Endothelial cell (in vitro differentiated cells): Measurements from ENCODE around the gene CCDC150. TPM values are rescaled to one million over a fixed set of nuclear protein-coding genes. Genes with fewer than 3 reads are reported as not detected.
"Not testable (repeated sequence)": the region's sequence is repeated elsewhere in the genome, so short reads cannot be mapped to it uniquely, and the experiment has no call there.

Experiments used
- DNase-seq: peaks from one replicate; pipeline ENCODE4 v3.0.0; 2021; ENCODE audit warnings: low spot score
- H3K27ac Mint-ChIP-seq: one replicate; pipeline ENCODE4 v1.8.0; 2021; ENCODE audit warnings: mixed read lengths, inconsistent platforms; ENCODE audit not compliant: unreplicated experiment
- H3K27me3 Mint-ChIP-seq: one replicate; pipeline ENCODE4 v1.8.0; 2021; ENCODE audit warnings: mild to moderate bottlenecking, moderate library complexity, mixed read lengths, inconsistent platforms; ENCODE audit not compliant: unreplicated experiment
- H3K36me3 Mint-ChIP-seq: one replicate; pipeline ENCODE4 v1.8.0; 2021; ENCODE audit warnings: mild to moderate bottlenecking, low read depth, mixed read lengths, inconsistent platforms; ENCODE audit not compliant: unreplicated experiment
- H3K4me1 Mint-ChIP-seq: one replicate; pipeline ENCODE4 v1.8.0; 2021; ENCODE audit warnings: mild to moderate bottlenecking, mixed read lengths, inconsistent platforms; ENCODE audit not compliant: unreplicated experiment
- H3K4me3 Mint-ChIP-seq: one replicate; pipeline ENCODE4 v1.8.0; 2021; ENCODE audit warnings: mild to moderate bottlenecking, mixed read lengths, inconsistent platforms; ENCODE audit not compliant: unreplicated experiment
- H3K9me3 Mint-ChIP-seq: one replicate; pipeline ENCODE4 v1.8.0; 2021; ENCODE audit warnings: mixed read lengths, inconsistent platforms; ENCODE audit not compliant: unreplicated experiment
- total RNA-seq: library from RNA; stranded (reverse); fragmentation: NEBNext Ultra II Directional; extraction: Animal tissue kit (Norgen Biotek cat#: 25700); gene quantifications from one replicate; pipeline ENCODE4 v1.2.1, GENCODE V29; 2021; ENCODE audit not compliant: unreplicated experiment
- TF ChIP-seq, protein P1 (sequence below): fragments of 200-600 bp; sonication (generic); IDR thresholded peaks from one replicate; pipeline ENCODE4 v1.5.0; 2021; ENCODE audit warnings: antibody characterized with exemption; ENCODE audit not compliant: unreplicated experiment

Gene CCDC150
- total RNA-seq, 1 donor from 2014 or later, result 12.4 TPM

DNA sequence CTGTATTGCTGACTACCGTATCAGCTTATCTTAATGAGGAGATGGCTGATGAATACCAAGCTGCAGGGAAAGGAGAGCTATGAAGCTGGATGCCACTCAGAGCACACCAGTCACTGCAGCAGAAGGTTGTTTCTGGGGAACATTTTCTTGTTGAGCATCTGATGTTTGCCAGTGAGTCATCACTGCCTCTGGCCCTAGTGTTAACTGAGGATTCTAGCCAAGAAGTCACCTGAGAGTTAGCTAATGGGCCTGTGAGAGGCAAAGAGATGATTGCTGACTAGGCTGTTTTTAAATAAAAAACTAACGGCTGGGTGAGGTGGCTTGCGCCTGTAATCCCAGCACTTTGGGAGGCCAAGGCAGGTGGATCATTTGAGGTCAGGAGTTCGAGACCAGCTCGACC is 37.9 kb downstream of the CCDC150 start:
- no peaks in the 10 kb centered on the region for H3K4me1 Mint-ChIP-seq
- no peaks in the 10 kb centered on the region for H3K36me3 Mint-ChIP-seq
- no peak overlapping the region for H3K4me3 Mint-ChIP-seq
- no peak for DNase-seq
- no peaks in the 10 kb centered on the region for H3K9me3 Mint-ChIP-seq
- H3K27me3 Mint-ChIP-seq, result no peaks in the 10 kb centered on the region
- no peak overlapping the region for H3K27ac Mint-ChIP-seq
- TF ChIP-seq, protein P1, sequence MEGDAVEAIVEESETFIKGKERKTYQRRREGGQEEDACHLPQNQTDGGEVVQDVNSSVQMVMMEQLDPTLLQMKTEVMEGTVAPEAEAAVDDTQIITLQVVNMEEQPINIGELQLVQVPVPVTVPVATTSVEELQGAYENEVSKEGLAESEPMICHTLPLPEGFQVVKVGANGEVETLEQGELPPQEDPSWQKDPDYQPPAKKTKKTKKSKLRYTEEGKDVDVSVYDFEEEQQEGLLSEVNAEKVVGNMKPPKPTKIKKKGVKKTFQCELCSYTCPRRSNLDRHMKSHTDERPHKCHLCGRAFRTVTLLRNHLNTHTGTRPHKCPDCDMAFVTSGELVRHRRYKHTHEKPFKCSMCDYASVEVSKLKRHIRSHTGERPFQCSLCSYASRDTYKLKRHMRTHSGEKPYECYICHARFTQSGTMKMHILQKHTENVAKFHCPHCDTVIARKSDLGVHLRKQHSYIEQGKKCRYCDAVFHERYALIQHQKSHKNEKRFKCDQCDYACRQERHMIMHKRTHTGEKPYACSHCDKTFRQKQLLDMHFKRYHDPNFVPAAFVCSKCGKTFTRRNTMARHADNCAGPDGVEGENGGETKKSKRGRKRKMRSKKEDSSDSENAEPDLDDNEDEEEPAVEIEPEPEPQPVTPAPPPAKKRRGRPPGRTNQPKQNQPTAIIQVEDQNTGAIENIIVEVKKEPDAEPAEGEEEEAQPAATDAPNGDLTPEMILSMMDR, result no peak

DNA sequence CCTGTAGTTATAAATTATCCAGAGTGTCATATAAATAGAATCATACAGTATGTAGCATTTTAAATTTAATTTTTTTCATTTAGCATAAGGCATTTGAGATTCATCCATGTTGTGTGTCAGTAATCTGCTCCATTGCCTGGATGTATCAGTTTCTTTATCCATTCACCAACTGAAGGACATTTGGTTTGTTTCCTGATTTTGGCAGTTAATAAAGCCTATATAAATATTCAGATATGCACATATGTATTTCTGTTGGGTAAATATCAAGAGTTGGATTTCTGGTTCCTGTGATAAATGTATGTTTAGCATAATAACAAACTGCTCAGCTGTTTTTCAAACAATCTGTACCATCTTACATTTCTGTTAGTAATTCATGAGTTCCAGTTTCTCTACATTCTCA is 39.9 kb downstream of the CCDC150 start:
- H3K4me1 Mint-ChIP-seq, result no peaks in the 10 kb centered on the region
- H3K36me3 Mint-ChIP-seq, result no peaks in the 10 kb centered on the region
- no peaks in the 10 kb centered on the region for H3K27me3 Mint-ChIP-seq
- DNase-seq, result no peak
- H3K9me3 Mint-ChIP-seq, result no peaks in the 10 kb centered on the region
- no peak overlapping the region for H3K27ac Mint-ChIP-seq
- no peak overlapping the region for H3K4me3 Mint-ChIP-seq
- TF ChIP-seq, protein P1, result no peak

DNA sequence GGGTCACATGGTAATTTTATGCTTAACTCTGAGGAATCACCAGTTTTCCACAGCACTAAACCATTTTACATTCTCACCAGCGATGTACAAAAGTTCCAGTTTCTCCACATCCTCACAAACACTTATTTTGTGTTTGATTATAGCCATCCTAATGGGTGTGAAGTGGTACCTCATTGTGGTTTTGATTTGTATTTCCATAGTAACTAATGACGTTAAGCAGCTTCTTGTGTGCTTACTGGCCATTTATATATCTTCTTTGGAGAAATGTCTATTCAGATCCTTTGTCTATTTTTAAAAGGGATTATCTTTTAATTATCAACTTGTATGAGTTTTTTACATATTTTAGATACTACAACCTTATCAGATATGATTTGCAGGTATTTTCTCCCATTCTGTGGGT is 42.0 kb downstream of the CCDC150 start:
- no peaks in the 10 kb centered on the region for H3K27me3 Mint-ChIP-seq
- H3K9me3 Mint-ChIP-seq, result no peaks in the 10 kb centered on the region
- H3K4me3 Mint-ChIP-seq, result no peak overlapping the region
- H3K27ac Mint-ChIP-seq, result no peak overlapping the region
- no peak for DNase-seq
- H3K4me1 Mint-ChIP-seq, result no peaks in the 10 kb centered on the region
- peaks cover 6% of the 10 kb centered on the region for H3K36me3 Mint-ChIP-seq
- TF ChIP-seq, protein P1, result no peak

DNA sequence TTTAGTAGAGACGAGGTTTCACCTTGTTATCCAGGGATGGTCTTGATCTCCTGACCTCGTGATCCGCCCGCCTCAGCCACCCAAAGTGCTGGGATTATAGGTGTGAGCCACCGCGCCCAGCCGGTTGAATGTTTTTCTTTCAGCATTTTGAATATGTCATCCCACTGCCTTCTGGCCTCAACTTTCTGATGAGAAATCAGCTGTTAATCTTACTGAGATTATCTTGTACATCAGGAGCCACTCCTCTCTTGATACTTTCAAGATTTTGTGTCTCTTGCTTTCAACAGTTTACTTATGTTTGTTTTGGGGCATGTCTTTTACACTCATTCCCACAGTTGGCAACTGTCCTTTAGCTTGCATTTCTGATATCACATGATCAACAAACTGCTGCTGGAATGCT is 46.3 kb downstream of the CCDC150 start:
- no peak for DNase-seq
- Mint-ChIP-seq H3K9me3 (no peaks in the 10 kb centered on the region), H3K4me1 (no peaks in the 10 kb centered on the region), H3K27me3 (no peaks in the 10 kb centered on the region), H3K36me3 (peaks cover 10% of the 10 kb centered on the region), H3K27ac (no peak overlapping the region), H3K4me3 (no peak overlapping the region)
- TF ChIP-seq, protein P1, result no peak

DNA sequence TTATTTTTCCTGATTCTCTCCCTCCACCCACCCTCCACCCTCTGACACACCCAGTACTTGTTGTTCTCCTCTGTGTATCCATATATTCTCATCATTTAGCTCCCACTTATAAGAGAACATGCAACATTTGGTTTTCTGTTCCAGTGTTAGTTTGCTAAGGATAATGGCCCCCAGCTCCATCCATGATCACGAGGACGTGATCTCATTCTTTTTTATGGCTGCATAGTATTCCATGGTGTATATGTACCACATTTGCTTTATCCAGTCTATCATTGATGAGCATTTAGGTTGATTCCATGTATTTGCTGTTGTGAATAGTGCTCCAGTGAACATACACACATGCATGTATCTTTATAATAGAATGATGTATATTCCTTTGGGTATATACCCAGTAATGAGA is 47.2 kb downstream of the CCDC150 start:
- not testable (repeated sequence) for H3K9me3 Mint-ChIP-seq, H3K27me3 Mint-ChIP-seq, H3K36me3 Mint-ChIP-seq, H3K4me3 Mint-ChIP-seq, DNase-seq, H3K27ac Mint-ChIP-seq, H3K4me1 Mint-ChIP-seq
